LNCAP (cell line): ENCODE measurements around the gene SLC44A2.

Experiments
- TF ChIP-seq, protein P1 (sequence below): fragments of 450-650 bp; IDR thresholded peaks from 2 replicates; pipeline ENCODE4 v1.5.1; 2017; ENCODE audit warnings: mild to moderate bottlenecking

SLC44A2 gene

DNA sequence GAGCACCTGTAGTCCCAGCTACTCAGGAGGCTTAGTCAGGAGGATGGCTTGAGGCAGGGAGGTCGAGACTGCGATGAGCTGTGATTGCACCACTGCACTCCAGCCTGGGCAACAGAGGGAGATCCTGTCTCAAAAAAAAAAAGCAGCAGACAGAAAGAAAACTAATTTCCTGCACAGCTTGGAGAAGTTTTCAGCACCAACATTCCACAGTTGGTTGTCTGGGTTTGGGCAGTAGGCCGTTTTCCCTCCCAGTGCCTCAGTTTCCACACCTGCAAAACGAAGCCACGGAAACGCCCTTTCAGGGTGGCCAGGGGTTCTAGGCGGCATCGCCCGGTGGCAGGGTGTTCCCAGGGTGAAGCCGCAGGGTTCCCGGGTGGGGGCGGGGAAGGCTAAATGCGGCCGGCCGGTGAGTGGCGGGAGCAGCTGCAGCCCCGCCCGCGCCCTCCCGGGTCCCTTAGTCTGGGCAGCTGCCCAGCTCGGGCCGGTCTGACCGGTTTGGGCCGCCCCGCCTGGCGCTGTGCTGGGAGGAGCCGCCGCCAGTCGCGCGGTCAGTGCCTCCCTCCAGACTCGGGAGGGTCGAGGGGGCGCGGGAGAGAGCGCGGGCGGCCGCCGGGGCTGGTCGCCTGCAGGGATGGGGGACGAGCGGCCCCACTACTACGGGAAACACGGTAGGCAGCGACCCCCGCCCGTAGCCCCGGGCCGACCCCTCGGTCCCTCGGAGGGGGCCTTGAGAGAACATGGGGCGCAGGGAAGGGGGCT, at the start of gene SLC44A2:
Gene SLC44A2 (plus strand): TSS at position 551 of the 759 bp plus-strand sequence. CDS start 81 bp downstream, at position 632.
- TF ChIP-seq, protein P1, sequence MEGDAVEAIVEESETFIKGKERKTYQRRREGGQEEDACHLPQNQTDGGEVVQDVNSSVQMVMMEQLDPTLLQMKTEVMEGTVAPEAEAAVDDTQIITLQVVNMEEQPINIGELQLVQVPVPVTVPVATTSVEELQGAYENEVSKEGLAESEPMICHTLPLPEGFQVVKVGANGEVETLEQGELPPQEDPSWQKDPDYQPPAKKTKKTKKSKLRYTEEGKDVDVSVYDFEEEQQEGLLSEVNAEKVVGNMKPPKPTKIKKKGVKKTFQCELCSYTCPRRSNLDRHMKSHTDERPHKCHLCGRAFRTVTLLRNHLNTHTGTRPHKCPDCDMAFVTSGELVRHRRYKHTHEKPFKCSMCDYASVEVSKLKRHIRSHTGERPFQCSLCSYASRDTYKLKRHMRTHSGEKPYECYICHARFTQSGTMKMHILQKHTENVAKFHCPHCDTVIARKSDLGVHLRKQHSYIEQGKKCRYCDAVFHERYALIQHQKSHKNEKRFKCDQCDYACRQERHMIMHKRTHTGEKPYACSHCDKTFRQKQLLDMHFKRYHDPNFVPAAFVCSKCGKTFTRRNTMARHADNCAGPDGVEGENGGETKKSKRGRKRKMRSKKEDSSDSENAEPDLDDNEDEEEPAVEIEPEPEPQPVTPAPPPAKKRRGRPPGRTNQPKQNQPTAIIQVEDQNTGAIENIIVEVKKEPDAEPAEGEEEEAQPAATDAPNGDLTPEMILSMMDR: no peak

DNA sequence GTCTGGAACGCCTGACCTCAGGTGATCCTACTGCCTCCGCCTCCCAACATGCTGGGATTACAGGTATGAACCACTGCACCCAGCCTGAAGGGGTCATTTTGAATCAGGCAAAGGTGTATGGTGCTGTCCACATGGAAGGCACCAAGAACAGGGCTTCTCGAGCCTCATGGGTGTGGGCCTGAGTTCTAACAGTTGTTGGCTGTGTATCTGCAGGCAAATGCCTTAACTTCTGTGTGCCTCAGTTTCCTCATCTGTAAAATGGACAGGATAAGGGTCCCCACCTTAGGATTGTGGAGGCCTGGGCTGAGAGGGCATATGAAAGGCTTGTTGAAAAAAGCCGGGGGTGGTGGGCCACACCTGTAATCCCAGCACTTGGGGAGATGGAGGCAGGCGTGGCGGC, 47.4 kb upstream of the SLC44A2 start:
- TF ChIP-seq, protein P1: no peak

DNA sequence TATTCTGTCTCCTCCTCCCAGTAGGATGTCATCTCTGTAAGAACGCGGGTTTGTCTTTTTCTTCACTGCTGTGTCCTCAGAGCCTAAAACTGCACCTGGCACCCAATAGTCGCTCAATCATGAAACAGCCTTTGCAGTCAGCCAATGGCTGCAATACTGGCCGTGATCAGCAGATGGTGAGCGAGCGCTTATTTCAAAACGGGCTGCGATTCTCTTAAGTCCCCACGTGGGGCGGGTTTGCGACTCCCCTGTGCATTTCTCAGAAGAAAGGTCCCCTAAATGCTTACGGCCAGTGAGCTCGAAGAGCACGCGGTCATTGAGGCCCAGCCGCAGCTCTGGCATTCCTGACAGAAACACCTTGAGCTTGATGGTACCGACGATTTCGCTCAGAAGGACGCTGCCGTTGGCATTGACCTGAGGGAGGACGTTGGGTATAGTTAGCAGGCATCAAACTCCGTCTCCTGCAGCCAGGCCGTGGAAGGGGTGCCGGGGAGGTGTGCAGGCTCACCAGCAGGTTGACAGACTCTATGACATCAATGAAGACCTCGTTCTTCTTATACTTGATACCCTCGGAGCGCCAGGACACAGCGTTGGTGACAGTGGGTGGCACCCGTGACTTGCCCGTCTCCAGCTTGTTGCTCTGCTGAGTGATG, 44.2 kb upstream of the SLC44A2 start:
- TF ChIP-seq, protein P1: peak; percentile 95

DNA sequence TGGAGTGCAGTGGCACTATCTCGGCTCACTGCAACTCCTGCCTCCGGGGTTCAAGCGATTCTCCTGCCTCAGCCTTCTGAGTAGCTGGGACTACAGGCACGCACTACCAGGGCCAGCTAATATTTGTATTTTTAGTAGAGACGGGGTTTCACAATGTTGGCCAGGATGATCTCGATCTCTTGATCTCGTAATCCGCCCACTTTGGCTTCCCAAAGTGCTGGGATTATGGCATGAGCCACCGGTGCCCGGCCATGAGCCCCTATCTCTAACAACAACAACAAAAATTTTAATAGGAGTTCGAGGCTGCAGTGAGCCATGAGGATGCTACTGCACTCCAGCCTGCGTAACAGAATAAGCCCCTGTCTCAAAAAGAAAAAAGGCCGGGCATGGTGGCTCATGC, 43.3 kb upstream of the SLC44A2 start:
- TF ChIP-seq, protein P1: no peak

DNA sequence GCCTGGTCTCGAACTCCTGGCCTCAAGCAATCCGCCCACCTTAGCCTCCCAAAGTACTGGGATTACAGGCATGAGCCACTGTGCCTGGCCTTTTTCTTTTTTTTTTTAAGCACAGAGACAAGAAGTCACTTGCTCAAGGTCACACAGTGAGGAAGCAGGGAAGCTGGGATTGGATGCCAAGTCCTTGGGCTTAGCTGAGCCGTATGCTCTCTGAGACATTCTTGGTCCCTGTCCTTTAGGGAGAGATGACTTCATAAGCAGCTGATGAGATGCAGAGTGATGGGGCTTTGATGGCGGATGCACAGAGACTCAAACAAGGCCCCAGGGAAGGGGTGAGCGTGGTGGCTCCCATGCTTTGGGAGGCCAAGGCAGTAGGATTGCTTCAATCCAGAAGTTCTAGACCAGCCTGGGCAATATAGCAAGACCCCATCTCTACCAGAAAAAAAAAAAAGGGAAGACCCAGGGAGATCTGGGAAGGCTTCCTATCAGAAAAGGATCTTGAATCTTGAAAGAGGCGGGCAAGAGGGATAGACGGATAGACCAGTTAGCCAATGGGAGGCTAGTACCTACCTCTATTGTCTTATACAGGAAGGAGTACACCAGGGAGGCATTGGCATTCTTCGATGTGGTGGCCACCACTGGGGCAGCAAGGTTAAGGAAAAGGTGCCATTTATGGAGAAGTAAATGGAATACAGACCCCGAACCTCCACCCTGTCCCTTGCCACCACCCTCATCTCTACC, 42.1 kb upstream of the SLC44A2 start:
- TF ChIP-seq, protein P1: no peak

DNA sequence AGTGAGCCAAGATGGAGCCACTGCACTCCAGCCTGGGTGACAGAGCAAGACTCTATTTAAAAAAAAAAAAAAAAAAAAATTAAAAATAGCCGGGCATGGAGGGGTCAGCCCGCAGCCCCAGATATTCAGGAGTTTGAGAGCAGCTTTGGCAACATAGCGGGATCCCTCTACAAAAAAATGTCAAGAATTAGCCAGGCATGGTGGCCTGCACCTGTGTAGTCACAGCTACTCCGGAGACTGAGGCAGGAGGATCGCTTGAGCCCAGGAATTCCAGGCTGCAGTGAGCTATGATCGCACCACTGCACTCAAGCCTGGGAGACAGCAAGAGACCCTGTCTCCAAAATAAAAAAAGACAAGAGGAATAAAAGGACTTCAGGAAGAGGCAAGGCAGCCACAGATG, 39.0 kb upstream of the SLC44A2 start:
- TF ChIP-seq, protein P1: no peak

DNA sequence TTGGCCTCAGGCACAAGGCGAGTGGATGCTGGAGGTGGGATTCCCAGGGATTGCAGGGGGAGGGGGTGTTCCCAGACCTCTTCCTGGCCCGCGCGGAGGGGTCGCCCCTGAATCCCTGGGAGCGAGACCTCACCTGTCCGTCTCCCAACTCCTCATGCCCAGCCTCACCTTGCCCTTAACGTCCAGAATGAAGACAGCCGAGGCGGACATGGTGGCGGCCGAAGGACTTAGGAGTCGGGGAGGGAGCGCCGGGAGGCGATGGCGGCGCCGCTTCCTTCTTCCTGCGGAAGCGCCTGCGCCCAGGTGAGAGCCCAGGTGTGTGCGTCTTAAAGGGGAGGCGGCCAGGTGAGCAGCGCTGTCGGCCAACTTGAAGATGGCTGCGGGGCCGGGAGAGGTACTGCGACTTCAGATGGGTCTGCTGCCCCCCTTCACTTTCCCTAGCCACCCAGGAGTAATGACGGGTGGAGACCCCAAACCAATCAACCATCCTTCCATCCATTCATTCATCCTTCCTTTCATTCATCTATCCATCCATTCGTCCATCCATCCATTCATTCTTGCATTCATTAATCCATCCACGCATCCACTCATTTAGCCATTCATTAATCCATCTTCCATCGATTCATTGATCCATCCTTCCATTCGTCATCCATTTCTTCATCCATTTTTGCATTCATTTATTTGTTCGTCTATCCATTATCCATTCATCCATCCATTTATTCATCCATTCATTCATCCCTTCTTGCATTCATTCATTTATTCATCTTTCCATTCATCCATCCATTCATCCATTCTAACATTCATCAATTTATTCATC, 38.1 kb upstream of the SLC44A2 start, which contains the start of gene AP1M2:
Gene AP1M2 (minus strand): TSS at position 291 of the 817 bp plus-strand sequence. CDS start 81 bp downstream, at position 210.
- TF ChIP-seq, protein P1: no peak
